K562 (cell line): Measurements from ENCODE around the gene TMTC2. TPM values are rescaled to one million over a fixed set of nuclear protein-coding genes. Genes with fewer than 3 reads are reported as not detected.
A peak's percentile ranks its signal among the peaks of the same experiment; 100 is the strongest.

Experiments used
- ARID2 ChIP-seq: fragments of 450-650 bp; IDR thresholded peaks from 2 replicates; pipeline ENCODE4 v1.6.1; 2017; ENCODE audit warnings: antibody characterized with exemption, mild to moderate bottlenecking
- CBFA2T3 ChIP-seq: fragments of 450-650 bp; IDR thresholded peaks from 2 replicates; pipeline ENCODE4 v1.6.1; 2017
- JUNB ChIP-seq: fragments of 450-650 bp; formaldehyde crosslinking; conservative IDR thresholded peaks from 2 replicates; pipeline ENCODE4 v1.4.0; 2020; ENCODE audit warnings: mild to moderate bottlenecking
- LEF1 ChIP-seq: fragments of 450-650 bp; IDR thresholded peaks from 2 replicates; pipeline ENCODE4 v1.6.1; 2016; ENCODE audit warnings: mild to moderate bottlenecking
- MIER1 ChIP-seq: fragments of 450-650 bp; IDR thresholded peaks from 2 replicates; pipeline ENCODE4 v1.6.1; 2016; ENCODE audit warnings: antibody characterized with exemption, mild to moderate bottlenecking, low read depth
- NFE2 ChIP-seq: IDR thresholded peaks from 2 replicates; pipeline ENCODE4 v1.6.1; 2014; ENCODE audit warnings: antibody characterized with exemption, low read depth
- PBX2 ChIP-seq, 2 experiments: IDR thresholded peaks in 1 of 2; conservative IDR thresholded peaks in 1 of 2; 2 replicates each; pipeline ENCODE4 v1.6.1; 2016; ENCODE audit warnings: low read depth in 2 of 2, mild to moderate bottlenecking in 1 of 2, missing compliant biosample characterization in 1 of 2, missing genetic modification characterization in 1 of 2, moderate library complexity in 1 of 2
- POLR2A ChIP-seq: fragments of 450-650 bp; conservative IDR thresholded peaks from 2 replicates; pipeline ENCODE4 v1.6.1; 2016
- POLR2H ChIP-seq: IDR thresholded peaks from 2 replicates; pipeline ENCODE4 v1.6.1; 2016; ENCODE audit warnings: missing genetic modification characterization, low read depth, mild to moderate bottlenecking, control low read depth, missing compliant biosample characterization, moderate library complexity
- SP2 ChIP-seq: IDR thresholded peaks from 2 replicates; pipeline ENCODE4 v1.6.1; 2011; ENCODE audit warnings: mild to moderate bottlenecking, low read depth, low read length, moderate library complexity; ENCODE audit not compliant: poor library complexity, severe bottlenecking; ENCODE audit errors: extremely low read depth
- TCF7 ChIP-seq: sonication (generic); IDR thresholded peaks from 2 replicates; pipeline ENCODE4 v1.6.1; 2016; ENCODE audit warnings: antibody characterized with exemption, borderline replicate concordance
- YBX1 ChIP-seq: fragments of 450-650 bp; IDR thresholded peaks from 2 replicates; pipeline ENCODE4 v1.7.1; 2016; ENCODE audit warnings: mild to moderate bottlenecking
- ZBTB34 ChIP-seq: fragments of 250-450 bp; sonication (Bioruptor Pico); IDR thresholded peaks from 2 replicates; pipeline ENCODE4 v1.8.0; 2021; ENCODE audit warnings: mild to moderate bottlenecking, moderate library complexity
- ZNF717 ChIP-seq: fragments of 250-450 bp; sonication (Bioruptor Pico); IDR thresholded peaks from 2 replicates; pipeline ENCODE4 v1.5.0; 2021
- polyA plus RNA-seq, 8 experiments: library from polyadenylated mRNA; depleted of rRNA in 4 of 8; stranded (reverse) in 5 of 8; unstranded in 3 of 8; fragments of >200 nt; fragmentation: Nextera tagmentation in 2 of 8; fragmentation: Illumina TruSeq in 1 of 8; extraction: Ambion mirVana in 2 of 8; extraction: Trizol in 1 of 8; gene quantifications; 2 replicates each; pipeline versions ENCODE4 v1.2.1 to v1.2.3, GENCODE V29; 2011 to 2014; ENCODE audit warnings: inconsistent platforms in 1 of 8, missing spikeins in 1 of 8
- total RNA-seq, 7 experiments: library from RNA; depleted of rRNA in 6 of 7; stranded (reverse); fragments of >200 nt in 6 of 7; fragmentation: Illumina TruSeq in 2 of 7; extraction: Trizol in 2 of 7; gene quantifications; 2 replicates each; pipeline versions ENCODE4 v1.2.1 to v1.2.3, GENCODE V29; 2011 to 2021; ENCODE audit warnings: low replicate concordance in 1 of 7
- TF ChIP-seq, protein P1 (sequence below), 2 experiments: fragments of 450-650 bp; conservative IDR thresholded peaks; 2 replicates each; pipeline ENCODE4 v1.6.1; 2017; ENCODE audit warnings: mild to moderate bottlenecking in 2 of 2, moderate library complexity in 2 of 2
- TF ChIP-seq, protein P2 (sequence below): fragments of 450-650 bp; IDR thresholded peaks from 2 replicates; pipeline ENCODE4 v1.6.1; 2017; ENCODE audit warnings: mild to moderate bottlenecking, moderate library complexity
- TF ChIP-seq, protein P3 (sequence below): sonication (generic); formaldehyde crosslinking; IDR thresholded peaks from 2 replicates; pipeline ENCODE4 v1.8.0; 2022; ENCODE audit warnings: mild to moderate bottlenecking, missing genetic modification reagents

TMTC2 gene
- total and polyA plus RNA-seq, 9 of the 15 experiments (the other 6 are each of a cell fraction or from before 2014, with no cell fraction given), result 0.29 to 1.1 (median 0.55) TPM

DNA sequence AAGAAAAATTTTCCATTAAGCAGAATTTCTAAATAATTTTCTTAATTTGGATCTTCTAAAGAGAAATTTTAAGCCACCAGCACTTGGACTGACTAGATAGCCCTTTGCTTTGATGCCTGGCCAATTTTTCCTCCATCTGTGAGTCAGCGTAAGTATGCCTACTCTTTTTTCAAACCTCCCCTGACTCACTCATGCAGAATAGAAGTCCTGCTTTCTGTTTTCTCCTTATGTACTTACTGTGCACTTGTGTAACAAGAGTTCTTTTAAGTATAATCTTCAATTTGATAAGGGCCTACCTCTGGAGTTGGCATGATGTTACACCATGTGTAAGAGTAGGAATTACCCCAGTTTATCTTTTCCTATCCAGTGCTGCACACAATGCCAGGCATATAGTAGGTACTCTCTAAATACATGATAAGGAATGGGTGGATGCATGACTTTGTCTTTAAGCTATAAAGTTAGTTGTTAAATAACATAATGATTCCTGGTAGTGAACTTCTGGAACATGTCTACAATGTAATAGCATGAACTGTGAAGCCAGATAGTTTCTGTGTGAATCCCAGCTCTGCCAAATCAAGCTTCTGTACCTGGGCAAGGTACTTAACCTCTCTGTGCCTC lies 329.6 kb downstream of the TMTC2 start (continued):
- TF ChIP-seq CBFA2T3, result peak; percentile 25; the same call in 1 of the 2 replicates
- no peak for TF ChIP-seq YBX1
- TF ChIP-seq JUNB, result no peak
- TF ChIP-seq PBX2 (CRISPR knock-in tag; IDR thresholded peaks at IDR 0.05; ENCODE audit: low read depth), result no peak
- TF ChIP-seq PBX2 (tag; conservative IDR thresholded peaks at IDR 0.05; ENCODE audit: low read depth), result no peak
- TF ChIP-seq, protein P1, sequence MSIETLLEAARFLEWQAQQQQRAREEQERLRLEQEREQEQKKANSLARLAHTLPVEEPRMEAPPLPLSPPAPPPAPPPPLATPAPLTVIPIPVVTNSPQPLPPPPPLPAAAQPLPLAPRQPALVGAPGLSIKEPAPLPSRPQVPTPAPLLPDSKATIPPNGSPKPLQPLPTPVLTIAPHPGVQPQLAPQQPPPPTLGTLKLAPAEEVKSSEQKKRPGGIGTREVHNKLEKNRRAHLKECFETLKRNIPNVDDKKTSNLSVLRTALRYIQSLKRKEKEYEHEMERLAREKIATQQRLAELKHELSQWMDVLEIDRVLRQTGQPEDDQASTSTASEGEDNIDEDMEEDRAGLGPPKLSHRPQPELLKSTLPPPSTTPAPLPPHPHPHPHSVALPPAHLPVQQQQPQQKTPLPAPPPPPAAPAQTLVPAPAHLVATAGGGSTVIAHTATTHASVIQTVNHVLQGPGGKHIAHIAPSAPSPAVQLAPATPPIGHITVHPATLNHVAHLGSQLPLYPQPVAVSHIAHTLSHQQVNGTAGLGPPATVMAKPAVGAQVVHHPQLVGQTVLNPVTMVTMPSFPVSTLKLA (conservative IDR thresholded peaks at IDR 0.05), result no peak
- peak; percentile 73 for TF ChIP-seq NFE2
- TF ChIP-seq TCF7, result peak; percentile 96
- TF ChIP-seq ARID2, result no peak
- TF ChIP-seq ZBTB34 (CRISPR knock-in tag), result no peak
- no peak for TF ChIP-seq POLR2A
- no peak for TF ChIP-seq MIER1
- no peak for TF ChIP-seq ZNF717
- no peak for TF ChIP-seq SP2
- TF ChIP-seq, protein P2, sequence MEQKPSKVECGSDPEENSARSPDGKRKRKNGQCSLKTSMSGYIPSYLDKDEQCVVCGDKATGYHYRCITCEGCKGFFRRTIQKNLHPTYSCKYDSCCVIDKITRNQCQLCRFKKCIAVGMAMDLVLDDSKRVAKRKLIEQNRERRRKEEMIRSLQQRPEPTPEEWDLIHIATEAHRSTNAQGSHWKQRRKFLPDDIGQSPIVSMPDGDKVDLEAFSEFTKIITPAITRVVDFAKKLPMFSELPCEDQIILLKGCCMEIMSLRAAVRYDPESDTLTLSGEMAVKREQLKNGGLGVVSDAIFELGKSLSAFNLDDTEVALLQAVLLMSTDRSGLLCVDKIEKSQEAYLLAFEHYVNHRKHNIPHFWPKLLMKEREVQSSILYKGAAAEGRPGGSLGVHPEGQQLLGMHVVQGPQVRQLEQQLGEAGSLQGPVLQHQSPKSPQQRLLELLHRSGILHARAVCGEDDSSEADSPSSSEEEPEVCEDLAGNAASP, result no peak
- TF ChIP-seq, protein P3, sequence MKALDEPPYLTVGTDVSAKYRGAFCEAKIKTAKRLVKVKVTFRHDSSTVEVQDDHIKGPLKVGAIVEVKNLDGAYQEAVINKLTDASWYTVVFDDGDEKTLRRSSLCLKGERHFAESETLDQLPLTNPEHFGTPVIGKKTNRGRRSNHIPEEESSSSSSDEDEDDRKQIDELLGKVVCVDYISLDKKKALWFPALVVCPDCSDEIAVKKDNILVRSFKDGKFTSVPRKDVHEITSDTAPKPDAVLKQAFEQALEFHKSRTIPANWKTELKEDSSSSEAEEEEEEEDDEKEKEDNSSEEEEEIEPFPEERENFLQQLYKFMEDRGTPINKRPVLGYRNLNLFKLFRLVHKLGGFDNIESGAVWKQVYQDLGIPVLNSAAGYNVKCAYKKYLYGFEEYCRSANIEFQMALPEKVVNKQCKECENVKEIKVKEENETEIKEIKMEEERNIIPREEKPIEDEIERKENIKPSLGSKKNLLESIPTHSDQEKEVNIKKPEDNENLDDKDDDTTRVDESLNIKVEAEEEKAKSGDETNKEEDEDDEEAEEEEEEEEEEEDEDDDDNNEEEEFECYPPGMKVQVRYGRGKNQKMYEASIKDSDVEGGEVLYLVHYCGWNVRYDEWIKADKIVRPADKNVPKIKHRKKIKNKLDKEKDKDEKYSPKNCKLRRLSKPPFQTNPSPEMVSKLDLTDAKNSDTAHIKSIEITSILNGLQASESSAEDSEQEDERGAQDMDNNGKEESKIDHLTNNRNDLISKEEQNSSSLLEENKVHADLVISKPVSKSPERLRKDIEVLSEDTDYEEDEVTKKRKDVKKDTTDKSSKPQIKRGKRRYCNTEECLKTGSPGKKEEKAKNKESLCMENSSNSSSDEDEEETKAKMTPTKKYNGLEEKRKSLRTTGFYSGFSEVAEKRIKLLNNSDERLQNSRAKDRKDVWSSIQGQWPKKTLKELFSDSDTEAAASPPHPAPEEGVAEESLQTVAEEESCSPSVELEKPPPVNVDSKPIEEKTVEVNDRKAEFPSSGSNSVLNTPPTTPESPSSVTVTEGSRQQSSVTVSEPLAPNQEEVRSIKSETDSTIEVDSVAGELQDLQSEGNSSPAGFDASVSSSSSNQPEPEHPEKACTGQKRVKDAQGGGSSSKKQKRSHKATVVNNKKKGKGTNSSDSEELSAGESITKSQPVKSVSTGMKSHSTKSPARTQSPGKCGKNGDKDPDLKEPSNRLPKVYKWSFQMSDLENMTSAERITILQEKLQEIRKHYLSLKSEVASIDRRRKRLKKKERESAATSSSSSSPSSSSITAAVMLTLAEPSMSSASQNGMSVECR (CRISPR knock-in tag), result no peak
- no peak; the same call in 1 of the 2 replicates for TF ChIP-seq POLR2H (tag)
- TF ChIP-seq LEF1, result peak; percentile 93
